Measurements from ENCODE around the gene TRAFD1. TPM values are rescaled to one million over a fixed set of nuclear protein-coding genes. Genes with fewer than 3 reads are reported as not detected.
A peak's percentile ranks its signal among the peaks of the same experiment; 100 is the strongest.

TRAFD1 gene
- total and polyA plus RNA-seq, 9 of the 15 experiments (the other 6 are each of a cell fraction or from before 2014, with no cell fraction given) = 41.3 to 85.5 (median 54.5) TPM

- BruUV-seq (replicated peaks) = no TSS peak
- WGBS (ENCODE audit: insufficient coverage, low coverage, missing lambda C conversion rate) = 78% methylated on average over 8 of the region's 8 CpGs
- H3K4me1 ChIP-seq (replicated peaks in 1 of 2; ENCODE audit: control insufficient read depth in 2 of 2, insufficient read depth in 2 of 2, low read length in 2 of 2) = peaks cover 0 to 6% of the 10 kb centered on the region in 2 experiments; a peak in 3 of 5 replicates
- no peaks in the 10 kb centered on the region for H3K9me3 ChIP-seq (replicated peaks; ENCODE audit: control insufficient read depth, insufficient read depth, low read depth, low read length)
- DNase-seq (ENCODE audit: extremely low read depth in 1 of 4, low spot score in 3 of 4) (no peak), ATAC-seq (no peak), FAIRE-seq (no peak)
- H3K79me2 ChIP-seq (ENCODE audit: control insufficient read depth, insufficient read depth, low read length) = peaks cover 96% of the 10 kb centered on the region
- in situ Hi-C loops (cut with MboI) (no loop called here), intact Hi-C loops (cut with micrococcal nuclease) (no loop called here)
- ChIA-PET POLR2A (interaction anchor here (0.7 to 2.9 kb wide), 5 partner anchors 8 to 11 kb away, joined by 3 to 24 read pairs (median 5); partner anchors contain the start of gene NAA25), CTCF (ENCODE audit: low intra/inter-chr PET ratio) (no interaction called here)
- H3K4me2 ChIP-seq (ENCODE audit: insufficient read depth, low read length) = no peak overlapping the region
- no peak overlapping the region for H3K9ac ChIP-seq (ENCODE audit: insufficient read depth in 1 of 2, low read depth in 2 of 2, low read length in 2 of 2)
- H4K20me1 ChIP-seq (replicated peaks; ENCODE audit: control insufficient read depth, insufficient read depth, low read length) = 0 out of 2 replicates have a peak, but pooled peaks cover 4% of the 10 kb centered on the region
- no peak overlapping the region for H2AFZ ChIP-seq (ENCODE audit: low read depth, low read length)
- no peak overlapping the region for H3K27ac ChIP-seq (ENCODE audit: extremely low read depth, low read depth, low read length)
- peaks cover 84% of the 10 kb centered on the region for H3K36me3 ChIP-seq (ENCODE audit: control insufficient read depth, insufficient read depth, low read length)
- H3K27me3 ChIP-seq (ENCODE audit: control insufficient read depth in 2 of 2, insufficient read depth in 2 of 2, low read length in 2 of 2) = no peaks in the 10 kb centered on the region
- no peak for TF ChIP-seq RNF219 (CRISPR knock-in tag; IDR thresholded peaks at IDR 0.05)
- TF ChIP-seq ZNF316 (IDR thresholded peaks at IDR 0.05) = peak; percentile 80
- 0 out of 2 replicates have a peak, but pooled peaks have one; percentile 36 for TF ChIP-seq MAFG (tag; conservative IDR thresholded peaks at IDR 0.05)
- TF ChIP-seq ZNF121 (CRISPR knock-in tag; conservative IDR thresholded peaks at IDR 0.05) = no peak
- no peak for TF ChIP-seq E2F8 (IDR thresholded peaks at IDR 0.05; ENCODE audit: low read depth, partially characterized antibody)
- peak; percentile 69 for TF ChIP-seq C11orf30 (IDR thresholded peaks at IDR 0.05; ENCODE audit: low read depth)
- no peak overlapping the region for H3K4me3 ChIP-seq
- H3K9me1 ChIP-seq (ENCODE audit: control insufficient read depth, insufficient read depth, low read length) = no peaks in the 10 kb centered on the region
These were observed 27.7 kb upstream of the TRAFD1 start for GRCh38 chr12:112097641-112098040.
